Loucy (cell line): ENCODE measurements around the gene KLHL41.

ENCODE experiments used
- CTCF ChIP-seq: fragments of 200-600 bp; sonication (generic); conservative IDR thresholded peaks from 2 replicates; pipeline ENCODE4 v1.5.1; 2014; ENCODE audit warnings: mild to moderate bottlenecking, antibody characterized with exemption, low read length
- EZH2phosphoT487 ChIP-seq: fragments of 200-600 bp; IDR thresholded peaks from 2 replicates; pipeline ENCODE4 v1.6.1; 2018; ENCODE audit warnings: antibody characterized with exemption, mild to moderate bottlenecking, moderate library complexity, borderline replicate concordance

- TF ChIP-seq EZH2phosphoT487 (no peak), CTCF (peak; percentile 70)
Measured at GRCh38 chr2:169479257-169480078, 30.0 kb upstream of the KLHL41 start, which contains the start of gene BBS5.
